ENCODE measurements around the gene SPINDOC.
"Not testable (repeated sequence)": the region's sequence is repeated elsewhere in the genome, so short reads cannot be mapped to it uniquely, and the experiment has no call there.

SPINDOC gene

DNA sequence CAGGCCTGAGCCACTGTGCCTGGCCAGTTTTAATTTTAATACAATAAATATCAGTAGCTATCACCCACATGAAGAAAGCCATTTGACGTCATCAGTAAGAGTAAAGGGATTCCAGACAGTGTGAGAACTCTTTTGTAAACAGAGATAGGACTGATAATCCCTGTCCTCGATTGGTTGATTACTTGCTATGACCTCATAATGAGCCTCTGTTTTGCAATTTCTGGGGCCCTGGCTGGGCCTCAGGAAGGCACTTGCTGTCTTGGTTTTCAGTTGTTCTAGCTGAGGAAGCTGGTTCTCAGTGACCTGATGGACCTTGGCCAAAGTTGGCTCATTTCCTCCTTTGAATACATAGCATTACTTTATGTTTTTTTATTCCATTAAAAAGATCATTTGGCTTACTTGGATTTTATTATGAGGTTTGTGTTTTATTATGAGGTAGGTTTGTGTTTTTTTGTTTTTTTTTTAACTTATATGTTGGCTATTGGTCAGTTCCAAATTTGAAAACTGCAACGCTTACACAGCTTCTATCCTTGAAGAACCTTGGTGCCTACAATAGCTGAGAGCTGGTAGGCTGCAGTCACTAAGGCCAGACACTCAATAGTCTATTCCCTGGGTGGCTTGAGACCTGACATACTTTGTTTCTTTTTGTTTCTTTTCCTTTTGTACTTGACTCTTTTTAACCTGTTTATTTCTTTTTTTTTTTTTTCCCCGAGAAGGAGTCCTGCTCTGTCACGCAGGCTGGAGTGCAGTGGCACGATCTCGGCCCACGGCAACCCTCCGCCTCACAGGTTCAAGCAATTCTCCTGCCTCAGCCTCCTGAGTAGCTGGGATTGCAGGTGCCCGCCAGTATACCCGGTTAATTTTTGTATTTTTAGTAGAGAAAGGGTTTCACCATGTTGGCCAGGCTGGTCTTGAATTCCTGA is 45.6 kb downstream of the SPINDOC start:
- no peak for DNase-seq

DNA sequence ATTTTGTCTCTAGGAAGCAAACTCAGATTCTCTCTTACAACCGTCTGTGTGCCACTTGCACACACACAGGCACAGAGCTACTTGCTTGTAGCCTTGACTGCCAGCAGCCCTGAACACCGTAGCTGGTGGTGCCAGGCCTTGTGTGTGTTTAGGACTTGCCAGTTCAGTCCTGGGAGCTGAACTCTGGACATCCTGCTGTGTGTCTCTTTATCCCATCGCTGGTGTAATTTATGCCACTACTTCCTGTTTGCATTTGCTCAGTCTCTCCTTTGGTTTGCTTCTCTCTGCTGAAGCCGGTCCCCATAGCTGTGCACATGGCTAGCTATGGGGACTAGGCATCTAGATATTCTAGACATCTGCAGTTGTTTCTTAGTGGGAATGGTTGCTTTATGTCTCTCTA is 49.7 kb downstream of the SPINDOC start:
- no peak for DNase-seq

DNA sequence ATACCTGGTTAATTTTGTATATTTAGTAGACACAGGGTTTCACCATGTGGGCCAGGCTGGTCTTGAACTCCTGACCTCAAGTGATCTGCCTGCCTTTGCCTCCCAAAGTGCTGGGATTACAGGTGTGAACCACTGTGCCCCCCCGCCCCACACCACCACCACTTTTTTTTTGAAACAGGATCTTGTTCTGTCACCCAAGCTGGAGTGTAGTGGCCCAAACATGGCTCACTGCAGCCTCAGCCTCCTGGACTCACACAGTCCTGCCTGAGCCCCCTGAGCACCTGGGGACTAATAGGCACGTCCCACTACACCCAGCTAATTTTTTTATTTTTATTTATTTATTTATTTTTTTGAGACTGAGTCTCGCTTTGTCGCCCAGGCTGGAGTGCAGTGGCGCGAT is 50.4 kb downstream of the SPINDOC start:
- not testable (repeated sequence) for DNase-seq

DNA sequence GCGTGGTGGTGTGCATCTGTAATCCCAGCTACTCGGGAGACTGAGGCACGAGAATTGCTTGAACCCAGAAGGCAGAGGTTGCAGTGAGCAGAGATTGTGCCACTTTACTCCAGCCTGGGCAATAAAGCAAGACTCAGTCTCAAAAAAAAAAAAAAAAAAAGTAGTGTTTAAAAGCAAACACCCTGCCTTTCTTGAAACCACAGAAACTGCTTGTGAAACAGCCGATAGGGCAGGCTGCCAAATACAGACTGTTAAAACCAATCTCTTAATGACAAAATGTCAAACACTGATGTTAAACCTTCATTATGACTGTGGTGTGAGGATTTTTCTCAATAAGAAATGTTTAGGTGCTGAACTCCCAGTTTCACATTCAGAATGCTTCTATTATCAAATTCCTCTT is 53.0 kb downstream of the SPINDOC start:
- DNase-seq: peak; percentile 79

DNA sequence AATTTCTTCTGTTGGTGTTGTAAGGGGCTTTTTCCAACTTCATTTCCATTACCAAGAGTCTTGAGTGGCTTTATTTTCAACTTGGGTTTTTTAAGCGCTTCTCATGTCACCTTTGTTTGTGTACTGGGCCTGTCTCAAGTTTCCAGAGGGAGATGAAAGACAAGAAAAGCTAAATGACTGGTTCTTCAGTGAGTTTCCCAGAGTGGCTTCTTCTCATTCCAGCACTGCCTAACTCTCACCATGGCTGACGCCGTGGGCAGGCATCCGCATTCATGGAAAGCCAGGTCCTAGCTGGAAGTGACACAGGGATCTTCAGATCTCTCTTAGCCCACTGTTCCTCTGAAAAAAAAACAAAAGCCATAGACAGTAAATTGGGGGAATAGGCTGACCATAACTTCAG is 54.3 kb downstream of the SPINDOC start:
- DNase-seq: no peak

DNA sequence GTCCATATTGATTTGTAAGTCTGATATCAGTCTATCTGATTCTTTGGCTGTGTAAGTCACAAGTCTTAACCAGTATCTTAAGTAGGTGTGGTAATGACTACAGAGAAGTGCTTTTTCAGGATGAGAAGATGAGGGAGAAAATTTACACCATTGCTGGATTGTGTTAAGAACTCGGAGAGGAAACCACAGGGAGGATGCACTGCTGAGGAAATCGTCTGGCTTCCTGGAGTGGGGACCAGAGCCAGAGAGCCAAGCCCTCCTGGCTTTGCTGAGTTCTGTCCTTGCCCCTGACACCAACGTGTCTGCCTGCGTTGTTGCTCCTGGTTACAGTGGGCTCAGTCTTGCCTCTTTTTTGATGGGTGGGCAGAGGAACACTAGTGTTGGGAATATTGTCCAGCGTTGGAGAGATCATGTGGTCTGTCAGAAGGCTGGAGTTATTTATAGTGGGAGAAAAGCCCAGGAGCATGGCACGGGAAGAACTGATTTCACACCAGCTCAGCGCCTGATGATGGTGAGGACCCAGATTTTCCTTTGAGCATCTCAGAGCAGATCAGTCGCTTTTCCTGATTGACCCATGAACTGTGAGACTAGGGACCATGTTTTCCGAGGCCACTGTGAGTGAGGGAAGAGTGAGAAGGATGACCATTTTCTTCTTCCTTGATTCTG is 55.3 kb downstream of the SPINDOC start:
- DNase-seq: no peak

DNA sequence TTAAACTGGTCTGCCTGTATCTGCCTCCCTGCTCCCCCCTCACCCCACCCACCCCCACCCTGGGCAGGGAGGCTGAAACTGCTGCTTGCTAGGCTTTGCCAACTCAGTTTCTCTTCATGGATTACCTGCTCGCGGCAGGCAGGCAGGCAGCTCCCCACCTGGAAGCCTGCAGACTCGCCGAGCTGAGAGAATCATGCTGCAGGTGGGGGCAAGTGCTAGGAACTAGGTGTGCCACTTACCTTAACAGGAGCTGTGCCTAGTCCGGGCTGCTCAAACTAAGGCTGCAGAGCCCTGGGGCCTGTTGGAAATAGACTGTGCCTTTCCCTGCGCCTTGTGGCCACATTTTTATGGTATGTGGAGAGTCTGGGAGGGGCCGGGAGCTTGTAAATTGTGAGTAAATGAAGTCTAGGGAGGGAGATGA is 55.9 kb downstream of the SPINDOC start:
- DNase-seq: no peak

DNA sequence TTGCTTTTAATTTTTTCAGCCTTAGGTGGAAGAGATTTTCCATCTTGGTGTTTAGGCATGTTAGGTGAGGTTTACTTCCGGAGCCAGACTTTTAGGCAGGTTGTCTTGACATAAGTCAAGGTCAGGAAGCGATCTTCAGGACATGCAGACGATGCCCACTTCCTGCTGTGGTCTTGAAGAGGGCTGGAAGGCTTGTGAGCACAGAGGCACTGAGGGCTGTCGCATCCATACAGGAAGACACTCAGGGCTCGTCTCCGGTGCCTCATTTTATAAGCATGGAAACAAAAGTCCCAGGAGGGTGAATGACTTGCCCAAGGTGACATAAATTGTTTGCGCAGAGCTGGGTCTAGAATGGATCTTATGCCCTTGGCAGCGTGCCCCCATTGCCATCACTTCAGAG is 56.4 kb downstream of the SPINDOC start:
- peak; percentile 59 for DNase-seq

DNA sequence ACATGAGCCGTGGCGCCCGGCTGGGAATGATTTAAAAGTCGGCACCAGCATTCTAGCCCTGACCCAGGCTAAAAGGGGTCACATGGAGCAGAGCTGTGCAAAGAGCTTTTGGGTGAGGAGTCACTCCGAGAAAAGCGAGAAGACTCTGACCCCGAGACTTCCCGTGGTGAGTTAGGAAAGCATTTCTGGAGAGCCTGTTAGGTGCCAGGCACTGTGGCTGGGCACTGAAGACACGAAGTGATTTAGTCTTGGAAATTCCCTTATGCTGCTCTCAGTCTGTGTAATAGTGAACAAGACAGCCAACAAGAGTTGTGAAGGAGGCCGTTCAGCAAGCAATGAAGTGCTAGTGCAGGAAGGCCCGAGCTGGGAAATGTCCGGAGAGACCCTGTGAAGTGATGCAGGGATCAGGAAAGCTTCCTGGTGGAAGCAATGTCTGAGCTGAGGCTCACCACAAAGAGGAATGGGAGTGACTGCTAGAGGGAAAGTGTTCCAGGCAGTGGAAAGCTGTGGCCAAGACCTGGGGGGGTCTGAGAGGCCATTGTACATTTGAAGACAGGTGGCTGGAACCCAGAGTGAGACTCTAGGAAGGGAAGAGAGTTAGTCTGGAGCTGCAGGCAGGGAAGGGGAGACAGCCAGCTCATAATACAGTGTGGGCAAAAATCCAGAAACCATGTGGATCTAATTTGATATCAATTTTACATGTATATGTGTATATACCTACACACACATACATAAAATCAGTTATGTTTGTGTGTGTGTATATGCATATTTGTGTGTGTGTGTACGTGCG is 57.3 kb downstream of the SPINDOC start:
- no peak for DNase-seq

DNA sequence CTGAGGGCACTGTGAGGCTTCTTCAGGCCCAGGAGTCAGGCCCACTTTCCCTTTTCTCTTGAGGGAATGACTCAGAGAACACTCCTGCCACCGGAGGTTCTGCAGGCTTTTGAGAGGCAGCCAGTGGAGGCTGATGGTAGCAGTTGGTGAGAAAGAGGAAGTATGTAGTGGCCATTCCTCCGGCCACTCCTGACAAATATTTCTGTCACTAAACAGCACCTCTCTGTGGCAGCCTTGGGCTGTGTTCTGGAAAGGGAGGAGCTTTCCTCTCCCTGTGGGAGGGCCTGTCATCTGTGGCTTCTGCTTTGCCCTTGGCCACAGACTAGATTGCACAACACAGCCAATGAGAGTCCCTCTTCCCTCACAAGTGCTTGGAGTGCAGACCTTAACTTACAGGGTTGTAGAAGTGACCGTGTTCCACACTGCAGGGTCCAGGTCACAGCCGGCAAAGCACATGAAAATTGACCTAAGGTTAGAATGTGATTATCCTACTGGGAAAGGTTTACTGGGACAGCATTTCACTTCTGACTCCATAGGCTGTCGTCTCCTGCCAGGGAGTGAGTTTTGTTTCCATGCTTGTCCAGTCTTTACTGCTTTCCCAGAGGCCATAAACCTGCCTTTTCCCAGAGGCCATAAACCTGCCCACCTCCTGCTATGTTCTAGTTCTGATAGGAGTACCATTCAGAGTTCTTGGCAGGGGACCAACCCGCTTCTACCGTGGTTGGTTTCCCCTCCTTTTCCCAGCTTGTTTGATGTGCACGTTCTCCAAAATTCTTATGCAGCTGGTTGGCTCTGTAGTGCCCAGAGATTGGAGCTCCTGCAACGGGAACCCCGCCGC is 58.9 kb downstream of the SPINDOC start:
- peak; percentile 63 for DNase-seq

DNA sequence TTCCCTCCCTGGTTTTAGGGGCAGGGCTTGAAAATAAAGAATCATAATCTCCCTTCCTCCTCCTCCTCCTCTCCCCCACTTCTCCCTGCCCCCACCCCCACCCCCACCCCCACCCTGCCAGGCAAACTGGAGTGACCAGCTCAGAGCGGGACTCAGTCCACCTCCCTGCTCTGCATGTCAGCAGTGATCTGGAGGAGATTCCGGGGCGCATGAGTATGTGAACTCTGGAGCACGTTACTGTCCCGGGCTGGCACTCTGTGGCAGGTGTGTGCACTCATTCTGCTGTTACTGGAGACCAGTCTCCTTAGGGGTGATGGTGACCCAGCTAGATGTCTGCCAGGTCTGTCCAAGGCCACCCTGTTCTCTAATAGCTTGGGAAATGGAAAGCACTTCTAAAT is 59.5 kb downstream of the SPINDOC start:
- DNase-seq: no peak

DNA sequence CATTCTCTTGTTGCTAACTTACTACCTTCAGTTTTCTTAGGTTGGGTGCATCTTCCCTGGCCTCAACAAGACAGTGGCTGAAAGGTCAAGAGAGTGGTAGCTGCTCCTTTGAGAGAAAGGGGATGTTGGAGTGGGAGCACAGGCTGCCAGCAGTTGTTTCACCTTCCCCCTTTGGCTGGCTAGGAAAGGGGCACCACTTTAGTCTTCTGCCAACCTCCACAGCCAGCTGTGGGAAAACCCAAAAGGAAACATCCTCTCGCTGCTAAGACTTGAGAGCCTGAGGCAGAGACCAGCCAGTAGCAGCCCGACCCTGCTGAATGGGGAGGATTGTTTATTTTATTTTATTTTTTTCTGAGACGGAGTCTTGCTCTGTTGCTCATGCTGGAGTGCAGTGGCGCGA is 60.1 kb downstream of the SPINDOC start:
- no peak for DNase-seq

DNA sequence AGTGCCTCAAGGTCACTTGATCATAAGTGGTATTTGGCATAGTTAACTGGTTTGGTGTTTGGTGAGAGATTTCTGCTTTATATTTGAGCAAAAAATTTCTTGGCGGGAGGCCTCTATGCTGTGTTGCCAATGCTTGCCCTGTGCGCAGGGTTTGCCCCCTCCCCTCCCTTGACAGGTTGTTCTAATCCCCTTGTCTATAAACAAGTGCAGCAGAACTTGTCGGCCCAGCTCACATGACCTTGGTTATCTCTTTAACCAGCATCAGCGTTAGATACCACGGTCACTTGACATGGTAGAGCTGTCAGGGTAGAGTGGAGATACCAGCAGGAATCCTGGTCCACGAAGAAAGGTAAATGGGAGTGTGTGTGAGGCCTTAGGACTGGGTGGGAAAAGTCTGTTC is 61.3 kb downstream of the SPINDOC start:
- no peak for DNase-seq

DNA sequence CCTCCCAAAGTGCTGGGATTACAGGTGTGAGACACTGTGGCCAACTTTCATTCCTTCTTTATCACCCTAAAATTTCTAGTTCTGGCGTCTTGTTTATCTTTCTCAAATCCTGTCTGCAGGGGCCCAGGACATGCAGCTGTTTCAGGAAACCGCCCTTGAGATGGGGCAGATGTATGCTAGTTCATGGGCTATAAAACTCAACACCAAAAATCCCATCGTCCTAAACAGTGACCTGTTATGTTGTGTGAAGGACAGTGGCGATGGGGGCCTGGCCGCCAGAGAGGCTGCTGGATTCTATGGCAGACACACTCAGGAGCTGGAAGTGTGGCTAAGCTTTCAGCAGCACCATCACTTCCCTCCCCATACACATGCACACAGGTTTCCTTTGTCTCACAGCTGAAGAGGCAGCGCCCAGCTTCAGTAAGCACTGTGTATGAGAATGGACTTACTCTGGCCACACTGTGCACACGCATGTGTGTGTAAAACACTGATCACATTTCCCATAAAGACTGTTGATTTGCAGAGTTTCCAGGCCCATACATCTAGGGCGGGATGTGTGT is 62.3 kb downstream of the SPINDOC start:
- DNase-seq: no peak

DNA sequence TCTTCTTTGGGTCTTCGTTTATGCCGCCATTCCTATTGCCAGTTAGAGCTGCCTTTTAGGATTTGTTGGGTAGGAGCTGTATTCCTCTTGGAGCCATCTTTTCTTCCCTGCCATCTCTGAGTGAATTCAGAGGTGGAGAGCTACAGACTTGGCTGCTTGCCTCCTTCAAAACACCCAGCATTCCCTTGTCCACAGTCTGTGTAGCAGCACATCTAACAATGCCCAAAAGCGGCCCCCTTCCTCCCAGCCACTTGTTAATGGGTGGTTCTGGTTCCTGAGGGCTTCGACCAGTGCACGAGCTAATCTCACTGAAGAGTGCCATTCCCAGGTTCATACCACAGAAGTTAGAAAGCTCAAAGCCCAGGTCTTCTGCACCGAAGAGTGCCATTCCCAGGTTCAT is 63.4 kb downstream of the SPINDOC start:
- DNase-seq: no peak
